HUDEP-2 (cell line): Measurements from ENCODE around the gene SPRTN.
"Not testable (repeated sequence)": the region's sequence is repeated elsewhere in the genome, so short reads cannot be mapped to it uniquely, and the experiment has no call there.

Experiments used
- DNase-seq, 76 experiments: peaks; one replicate each; lab custom pipeline; 2025; ENCODE audit not compliant: unreplicated experiment in 76 of 76; lab: John Stamatoyannopoulos, UW

The SPRTN gene

GRCh38 chr1:231335663-231336602 is 2.2 kb upstream of the SPRTN start:
- DNase-seq, result peak in 4 of 76 experiments; percentile 1 to 26 (median 5)

DNA sequence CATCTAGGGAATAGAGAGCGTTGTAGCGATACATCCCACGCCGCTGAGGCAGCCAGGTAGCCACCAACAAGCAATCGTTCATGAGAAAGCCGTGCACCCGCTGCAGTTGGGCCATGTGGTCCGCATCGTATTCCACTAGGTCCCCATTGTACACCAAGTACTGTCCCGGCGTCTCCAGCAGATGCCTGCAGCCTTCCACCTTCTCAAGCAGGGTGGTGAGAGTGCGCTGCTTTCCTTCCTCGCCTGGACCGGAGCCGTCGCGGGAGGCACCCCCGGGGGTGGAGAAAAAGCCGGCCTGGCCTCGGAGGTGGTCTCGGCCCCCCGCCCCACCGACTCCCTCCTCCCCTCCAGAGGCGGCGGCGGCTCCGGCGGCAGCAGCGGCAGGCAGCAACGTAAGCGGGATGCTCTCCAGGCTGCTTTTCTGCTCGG is 1.0 kb upstream of the SPRTN start:
- DNase-seq, result peak in 5 of 76 experiments; percentile 17 to 49 (median 33)

GRCh38 chr1:231337472-231338269 is 422 bp upstream of the SPRTN start, which contains the start of gene EXOC8:
TSS of gene EXOC8 (minus strand) at chr1:231337852. CDS start at chr1:231337745, 107 bp downstream.
- DNase-seq, result peak in 75 of 76 experiments; percentile 46 to 98 (median 93)

DNA sequence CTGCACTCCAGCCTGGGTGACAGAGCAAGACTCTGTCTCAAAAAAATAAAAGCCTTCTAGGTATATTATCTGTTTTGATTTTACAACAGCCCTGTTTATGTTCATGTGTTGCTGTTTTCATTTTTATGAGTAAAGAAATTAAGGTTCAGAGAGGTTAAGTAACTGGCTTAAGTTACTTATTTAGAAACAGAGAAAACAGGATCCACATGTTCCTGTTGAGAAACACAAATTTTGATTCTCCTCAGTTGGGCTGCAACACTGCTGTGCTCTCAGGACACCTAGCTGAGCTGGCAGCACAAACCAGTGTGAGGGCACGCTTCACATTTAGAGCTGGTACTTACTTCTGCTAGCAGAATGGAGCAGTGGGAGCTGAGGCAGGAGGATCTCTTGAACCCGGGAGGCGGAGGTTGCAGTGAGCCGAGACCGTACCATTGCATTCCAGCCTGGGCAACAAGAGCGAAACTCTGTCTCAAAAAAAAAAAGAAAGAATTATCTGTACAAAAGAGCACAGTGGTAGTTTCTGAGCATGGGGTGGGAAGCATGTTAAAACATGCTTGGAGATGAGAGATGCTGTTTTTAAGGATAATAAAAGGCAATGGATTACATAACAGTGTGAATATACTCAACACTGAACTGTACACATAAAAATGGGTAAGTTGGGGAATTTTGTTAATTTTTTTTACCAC is 2.4 kb downstream of the SPRTN start:
- DNase-seq, result no peak

- DNase-seq, result no peak
These were observed 9.9 kb downstream of the SPRTN start for GRCh38 chr1:231347961-231348360.

DNA sequence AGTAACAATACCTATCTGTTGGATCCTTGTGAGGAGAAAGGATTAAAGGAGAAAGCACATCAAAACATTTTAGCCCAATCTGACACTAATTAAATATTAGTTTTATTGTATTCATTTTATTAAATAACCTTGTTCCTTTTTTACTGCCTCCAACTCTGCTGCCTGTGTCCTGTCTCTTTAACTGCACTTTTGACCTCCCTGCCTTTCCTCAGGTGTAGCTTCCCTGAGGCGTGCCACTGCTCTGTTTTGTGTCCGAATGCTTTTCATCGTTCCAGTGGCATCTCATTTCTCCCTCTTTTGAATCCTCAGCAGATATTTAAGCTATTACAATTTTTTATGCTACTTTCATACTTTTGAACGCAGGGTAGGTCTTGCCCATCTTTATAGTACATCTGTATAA is 10.3 kb downstream of the SPRTN start:
- no peak for DNase-seq

- not testable (repeated sequence) for DNase-seq
These were observed 10.8 kb downstream of the SPRTN start for GRCh38 chr1:231348856-231349255.

GRCh38 chr1:231351816-231352215 is 13.7 kb downstream of the SPRTN start:
- no peak for DNase-seq

DNA sequence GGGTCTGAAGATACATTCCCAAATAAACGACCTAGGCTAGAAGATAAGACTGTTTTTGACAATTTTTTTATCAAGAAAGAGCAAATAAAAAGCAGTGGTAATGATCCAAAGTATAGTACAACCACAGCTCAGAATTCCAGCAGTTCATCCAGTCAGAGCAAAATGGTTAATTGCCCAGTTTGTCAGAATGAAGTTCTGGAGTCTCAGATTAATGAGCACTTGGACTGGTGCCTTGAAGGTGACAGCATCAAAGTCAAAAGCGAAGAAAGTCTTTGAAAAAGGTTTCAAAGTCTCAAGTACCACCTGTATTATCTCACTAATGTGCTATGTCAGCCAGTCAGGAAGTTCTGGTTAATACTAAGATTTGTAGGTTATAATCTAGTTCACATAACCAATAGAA is 15.0 kb downstream of the SPRTN start:
- no peak for DNase-seq

DNA sequence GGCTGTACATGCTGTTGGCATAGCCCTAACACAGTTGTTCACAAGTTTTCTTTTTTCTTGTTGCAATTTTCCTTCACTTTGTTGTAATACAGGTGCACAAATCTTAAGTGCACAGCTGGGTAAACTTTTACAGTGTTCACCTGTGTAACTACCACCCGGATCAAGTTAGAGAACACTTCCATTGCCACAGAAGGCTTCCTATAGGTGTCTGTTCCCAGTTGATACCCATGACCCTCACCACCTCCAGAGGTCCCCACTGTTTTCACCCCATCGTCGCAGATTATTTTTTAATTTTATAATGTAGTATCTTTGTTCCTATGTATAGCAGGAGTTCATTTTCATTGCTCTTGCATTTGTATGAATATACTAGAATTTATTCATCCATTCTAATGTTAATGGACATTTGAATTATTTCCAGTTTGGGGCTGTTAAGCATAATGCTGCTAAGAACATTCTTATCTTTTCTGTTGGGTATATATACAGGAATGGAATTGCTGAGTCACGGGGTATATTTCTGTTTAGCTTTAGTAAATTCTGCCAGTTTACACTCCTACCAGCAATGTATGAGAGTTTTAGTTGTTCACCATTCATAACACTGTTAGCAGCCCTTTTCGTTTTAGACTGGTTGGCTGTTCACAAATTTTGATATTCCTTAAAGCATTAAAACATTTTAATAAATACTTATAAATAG is 16.4 kb downstream of the SPRTN start:
- DNase-seq, result peak in 15 of 76 experiments; percentile 5 to 50 (median 20)

GRCh38 chr1:231355171-231355570 is 17.1 kb downstream of the SPRTN start:
- peak in 1 of 76 experiments; percentile 24 for DNase-seq

DNA sequence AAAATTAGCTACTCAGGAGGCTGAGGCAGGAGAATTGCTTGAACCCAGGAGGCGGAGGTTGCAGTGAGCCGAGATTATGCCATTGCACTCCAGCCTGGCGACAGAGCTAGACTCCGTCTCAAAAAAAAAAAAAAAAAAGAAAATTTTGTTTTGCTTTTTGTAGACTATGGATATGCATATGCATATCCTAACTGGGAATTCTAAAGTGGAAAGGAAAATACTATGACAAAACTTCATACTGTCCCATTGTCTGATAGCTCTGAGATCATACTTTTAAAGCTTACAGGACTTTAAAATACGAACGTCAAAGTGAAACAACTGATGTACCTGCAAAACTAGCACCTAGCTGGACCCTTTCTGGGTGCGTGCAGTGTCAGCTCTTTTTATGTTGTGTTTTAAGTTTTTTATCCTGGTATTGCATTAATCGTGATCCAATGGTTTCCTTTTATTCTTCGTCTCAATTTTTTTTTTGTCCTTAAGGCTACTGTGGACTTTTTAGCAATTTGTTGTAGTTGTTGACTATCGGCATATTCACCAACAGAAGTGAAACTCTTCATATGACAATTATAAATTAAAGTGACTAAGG is 19.2 kb downstream of the SPRTN start:
- no peak for DNase-seq

DNA sequence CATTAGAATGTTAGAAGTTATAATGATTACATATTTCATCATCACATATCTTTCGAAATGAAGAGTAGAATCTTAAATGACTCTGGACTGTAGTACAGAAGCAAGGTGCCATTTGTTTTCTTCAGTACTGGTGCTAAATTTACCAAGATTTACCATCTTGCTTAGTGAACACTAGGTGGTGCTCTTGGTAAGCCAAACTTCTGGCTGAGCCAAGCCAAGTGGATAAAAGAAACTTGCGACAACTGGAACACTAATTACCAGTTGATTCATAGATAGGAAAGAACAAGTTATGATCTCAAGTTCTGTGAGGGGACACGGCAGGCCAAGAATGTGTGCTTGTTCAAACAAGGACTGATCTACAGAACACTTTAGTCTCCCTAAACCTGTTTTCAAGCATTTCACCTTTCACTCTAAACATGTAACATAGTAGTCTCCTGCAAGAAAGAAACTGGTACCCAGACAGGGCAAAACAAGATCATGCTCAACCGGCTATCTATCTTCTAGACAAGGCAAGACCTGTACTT is 19.8 kb downstream of the SPRTN start:
- peak in 26 of 76 experiments; percentile 11 to 54 (median 36) for DNase-seq

DNA sequence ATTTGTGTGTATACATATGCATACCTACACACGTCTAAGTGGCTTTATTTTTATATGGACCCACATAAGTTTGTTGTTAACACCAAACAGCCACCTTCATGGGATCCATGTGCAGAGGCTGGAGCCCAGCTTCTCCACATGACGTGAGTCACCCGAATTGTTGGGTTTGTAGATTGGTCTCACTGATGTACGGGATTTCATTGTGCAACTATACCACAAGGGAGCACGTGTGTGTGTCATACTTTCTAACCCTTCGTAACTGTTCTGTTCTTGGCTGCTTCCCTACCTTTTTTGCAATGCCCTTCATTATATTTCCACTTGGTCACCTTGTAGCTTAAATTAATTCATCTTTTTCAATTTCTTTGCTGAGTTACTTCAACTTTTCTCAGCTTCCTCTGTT is 21.0 kb downstream of the SPRTN start:
- no peak for DNase-seq

GRCh38 chr1:231362325-231362724 is 24.2 kb downstream of the SPRTN start:
- DNase-seq, result no peak

- DNase-seq, result no peak
These were observed 25.5 kb downstream of the SPRTN start for GRCh38 chr1:231363624-231364023.

DNA sequence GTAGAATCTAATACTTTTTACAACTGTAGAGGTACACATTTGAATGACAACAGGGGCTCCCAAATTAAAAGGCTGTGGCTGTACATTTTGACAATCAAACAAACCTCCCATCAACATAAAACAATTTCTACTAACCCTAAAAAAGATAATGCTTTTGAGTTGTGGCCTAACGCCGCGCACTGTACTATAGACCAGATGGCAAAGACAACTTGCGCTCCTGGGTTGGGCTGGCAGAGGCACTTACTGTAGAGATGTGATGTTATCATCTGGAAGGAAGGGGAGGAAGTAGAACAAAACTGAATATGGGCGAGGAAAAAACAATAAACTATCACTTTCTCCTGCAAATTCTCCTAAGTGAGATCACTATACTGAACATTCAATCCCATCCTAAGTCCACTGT is 26.1 kb downstream of the SPRTN start:
- peak in 6 of 76 experiments; percentile 2 to 20 (median 16) for DNase-seq

DNA sequence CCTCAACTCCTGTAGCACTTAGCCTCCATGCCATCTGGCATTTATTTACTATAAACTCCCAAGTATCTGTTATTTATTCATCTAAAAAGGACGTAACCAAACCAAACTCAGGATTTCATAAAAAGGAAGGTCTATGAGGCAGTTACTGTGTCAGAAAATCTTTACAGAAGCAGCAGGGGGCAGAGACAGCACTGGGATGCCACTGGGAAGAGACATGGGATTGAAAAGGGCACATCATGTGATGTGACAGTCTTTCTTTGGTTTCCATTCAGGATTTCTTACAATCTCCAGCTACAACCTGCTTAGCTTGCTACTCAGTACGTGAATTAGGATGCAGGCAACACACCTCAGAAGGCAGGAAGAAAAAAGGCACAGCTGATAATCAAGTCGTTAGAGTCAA is 31.2 kb downstream of the SPRTN start:
- DNase-seq, result no peak

DNA sequence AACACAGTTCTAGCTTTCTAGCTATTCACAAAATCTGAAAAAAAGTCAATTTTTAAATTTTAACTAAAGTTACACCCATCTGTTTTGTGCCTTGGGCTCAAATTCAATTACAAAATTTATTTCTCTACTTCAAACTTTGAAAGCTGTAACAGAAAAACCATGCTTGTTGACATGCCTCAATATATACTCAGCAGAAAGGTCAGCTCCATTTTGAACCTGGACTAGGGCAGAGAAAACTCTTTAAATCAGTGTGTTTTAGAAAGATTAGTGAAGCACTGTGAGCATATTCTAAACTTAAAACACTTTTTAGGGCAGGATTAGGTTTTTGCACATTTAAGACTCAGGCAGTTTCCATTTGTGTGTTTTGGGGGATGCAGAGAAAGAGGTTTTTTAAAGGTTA is 34.4 kb downstream of the SPRTN start:
- no peak for DNase-seq

GRCh38 chr1:231374394-231374793 is 36.3 kb downstream of the SPRTN start:
- no peak for DNase-seq
